SK-N-SH (cell line): ENCODE data around the gene PTGR3. TPM values are rescaled to one million over a fixed set of nuclear protein-coding genes. Genes with fewer than 3 reads are reported as not detected.

ENCODE experiments used
- CTCF ChIA-PET: fragments of 300-600, 350-600 bp; formaldehyde crosslinking; extraction: SDS; loops from one replicate; lab custom pipeline; 2021; lab: Yijun Ruan, JAX
- POLR2A ChIA-PET: fragments of 350-600 bp; sonication (Branson Sonifier 250); formaldehyde crosslinking; extraction: SDS; loops from one replicate; lab custom pipeline; 2020; ENCODE audit warnings: antibody characterized with exemption, inconsistent platforms; lab: Yijun Ruan, JAX
- DNase-seq: peaks from one replicate; pipeline ENCODE4 v3.0.0; 2012
- H2AFZ ChIP-seq: fragments of 200-600 bp; sonication (generic); 2 replicates; pipeline ENCODE4 v1.8.1; 2016; ENCODE audit warnings: antibody characterized with exemption, mild to moderate bottlenecking, low read depth
- H3F3A ChIP-seq: fragments of 200-600 bp; sonication (generic); replicated peaks from 2 replicates; pipeline ENCODE3; 2016; ENCODE audit warnings: antibody characterized with exemption, mild to moderate bottlenecking; ENCODE audit not compliant: insufficient read depth
- H3K27ac ChIP-seq, 2 experiments: fragments of 200-500 bp in 1 of 2; fragments of 200-600 bp in 1 of 2; sonication (Bioruptor generic) in 1 of 2; sonication (generic), shearing (Covaris generic) in 1 of 2; 2 replicates each; pipeline versions ENCODE4 v1.5.1 to v1.6.1; 2014 to 2016; ENCODE audit warnings: low read depth in 2 of 2, inconsistent platforms in 1 of 2, low read length in 1 of 2, mild to moderate bottlenecking in 1 of 2, mixed read lengths in 1 of 2
- H3K27me3 ChIP-seq: fragments of 200-600 bp; sonication (generic), shearing (Covaris generic); 2 replicates; pipeline ENCODE4 v1.6.1; 2016; ENCODE audit warnings: mixed run types; ENCODE audit not compliant: insufficient read depth
- H3K36me3 ChIP-seq, 2 experiments: fragments of 200-500 bp in 1 of 2; fragments of 200-600 bp in 1 of 2; sonication (Bioruptor generic) in 1 of 2; sonication (generic) in 1 of 2; replicated peaks in 1 of 2; 2 replicates each; pipeline versions ENCODE3 to v1.5.1; 2014 to 2016; ENCODE audit warnings: low read length in 1 of 2, mild to moderate bottlenecking in 1 of 2; ENCODE audit not compliant: insufficient read depth in 2 of 2, control insufficient read depth in 1 of 2
- H3K4me1 ChIP-seq, 2 experiments: fragments of 200-500 bp in 1 of 2; fragments of 200-600 bp in 1 of 2; sonication (Bioruptor generic) in 1 of 2; sonication (generic), shearing (Covaris generic) in 1 of 2; 2 replicates each; pipeline versions ENCODE4 v1.5.1 to v1.6.1; 2014 to 2016; ENCODE audit warnings: low read depth in 1 of 2, low read length in 1 of 2, mixed run types in 1 of 2; ENCODE audit not compliant: insufficient read depth in 2 of 2, control insufficient read depth in 1 of 2
- H3K4me2 ChIP-seq: fragments of 200-600 bp; sonication (generic), shearing (Covaris generic); 2 replicates; pipeline ENCODE4 v1.6.1; 2017; ENCODE audit warnings: mixed run types
- H3K4me3 ChIP-seq, 2 experiments: fragments of 200-500 bp in 1 of 2; fragments of 200-600 bp in 1 of 2; sonication (Bioruptor generic) in 1 of 2; sonication (generic), shearing (Covaris generic) in 1 of 2; 2 replicates each; pipeline versions ENCODE4 v1.5.1 to v1.8.1; 2014 to 2016; ENCODE audit warnings: low read depth in 2 of 2, inconsistent platforms in 1 of 2, low read length in 1 of 2, mild to moderate bottlenecking in 1 of 2, mixed read lengths in 1 of 2, moderate library complexity in 1 of 2
- H3K79me2 ChIP-seq: fragments of 200-600 bp; sonication (generic); 2 replicates; pipeline ENCODE4 v1.8.1; 2017; ENCODE audit warnings: mild to moderate bottlenecking; ENCODE audit not compliant: insufficient read depth
- H3K9ac ChIP-seq: fragments of 200-600 bp; sonication (generic); 2 replicates; pipeline ENCODE4 v1.6.1; 2017; ENCODE audit warnings: mixed run types
- H3K9me2 ChIP-seq: fragments of 200-600 bp; sonication (generic); 2 replicates; pipeline ENCODE4 v1.6.1; 2017; ENCODE audit warnings: mixed run types
- H3K9me3 ChIP-seq: fragments of 200-600 bp; sonication (generic); 2 replicates; pipeline ENCODE4 v1.6.1; 2017; ENCODE audit warnings: mixed run types, mild to moderate bottlenecking, moderate library complexity
- H4K20me1 ChIP-seq: fragments of 200-600 bp; sonication (generic); 2 replicates; pipeline ENCODE4 v1.6.1; 2017; ENCODE audit warnings: mild to moderate bottlenecking, mixed run types; ENCODE audit not compliant: insufficient read depth
- CHD2 ChIP-seq: fragments of 150-350 bp; IDR thresholded peaks from 2 replicates; pipeline ENCODE4 v1.6.1; 2018; ENCODE audit warnings: low read length; ENCODE audit not compliant: partially characterized antibody
- ELF1 ChIP-seq: IDR thresholded peaks from 2 replicates; pipeline ENCODE4 v1.4.0; 2012
- EP300 ChIP-seq, 2 experiments: IDR thresholded peaks; 2 replicates each; pipeline versions ENCODE4 v1.4.0 to v1.6.1; 2012; ENCODE audit warnings: borderline replicate concordance in 1 of 2, low read depth in 1 of 2, low read length in 1 of 2
- EZH2phosphoT487 ChIP-seq: fragments of 200-600 bp; sonication (generic); IDR thresholded peaks from 2 replicates; pipeline ENCODE4 v1.6.1; 2017; ENCODE audit warnings: low read depth, mixed run types, mild to moderate bottlenecking, antibody characterized with exemption, moderate library complexity, borderline replicate concordance
- FOXM1 ChIP-seq: IDR thresholded peaks from 2 replicates; pipeline ENCODE4 v1.4.0; 2012; ENCODE audit warnings: low read depth, mild to moderate bottlenecking
- GABPA ChIP-seq: IDR thresholded peaks from 2 replicates; pipeline ENCODE4 v1.4.0; 2012; ENCODE audit warnings: low read depth, mild to moderate bottlenecking
- JUND ChIP-seq: IDR thresholded peaks from 2 replicates; pipeline ENCODE4 v1.4.0; 2012
- NFIC ChIP-seq: IDR thresholded peaks from 2 replicates; pipeline ENCODE4 v1.4.0; 2012; ENCODE audit warnings: borderline replicate concordance
- NRF1 ChIP-seq: IDR thresholded peaks from 2 replicates; pipeline ENCODE4 v1.6.1; 2012; ENCODE audit warnings: low read depth, mild to moderate bottlenecking, low read length
- POLR2AphosphoS5 ChIP-seq: IDR thresholded peaks from 2 replicates; pipeline ENCODE4 v1.6.1; 2012; ENCODE audit warnings: low read depth, low read length
- RAD21 ChIP-seq: IDR thresholded peaks from 2 replicates; pipeline ENCODE4 v1.6.1; 2012; ENCODE audit warnings: mild to moderate bottlenecking, low read length
- REST ChIP-seq: IDR thresholded peaks from 2 replicates; pipeline ENCODE4 v1.6.1; 2012; ENCODE audit warnings: mild to moderate bottlenecking, low read depth, low read length, moderate library complexity
- RXRA ChIP-seq: IDR thresholded peaks from 2 replicates; pipeline ENCODE4 v1.4.0; 2012; ENCODE audit warnings: low read depth, mild to moderate bottlenecking, borderline replicate concordance
- SIN3A ChIP-seq: IDR thresholded peaks from 2 replicates; pipeline ENCODE4 v1.6.1; 2012; ENCODE audit warnings: low read depth, mild to moderate bottlenecking, low read length, moderate library complexity, borderline replicate concordance
- TAF1 ChIP-seq: IDR thresholded peaks from 2 replicates; pipeline ENCODE4 v1.6.1; 2012; ENCODE audit warnings: low read depth, mild to moderate bottlenecking, low read length, moderate library complexity, borderline replicate concordance
- whole genome bisulfite sequencing: methylation state at CpG from one replicate; pipeline ENCODE4 v1.1.6; 2017; ENCODE audit warnings: low lambda C conversion rate; 5-methylcytosine and 5-hydroxymethylcytosine counted together
- polyA plus RNA-seq, 3 experiments: library from polyadenylated mRNA; depleted of rRNA; stranded (reverse); fragments of >200 nt; gene quantifications; 2 replicates each; pipeline ENCODE4 v1.2.3, GENCODE V29; 2012
- TF ChIP-seq, protein P1 (sequence below): fragments of 150-350 bp; IDR thresholded peaks from 2 replicates; pipeline ENCODE4 v1.6.1; 2016; ENCODE audit warnings: mild to moderate bottlenecking, low read depth, low read length
- TF ChIP-seq, protein P2 (sequence below): IDR thresholded peaks from 2 replicates; pipeline ENCODE4 v1.4.0; 2012; ENCODE audit warnings: low read depth

Gene PTGR3
- 20.7 and 27.1 TPM in 2 replicates for polyA plus RNA-seq (2012; rRNA removed)
- 21.0 and 23.2 TPM in 2 replicates for polyA plus RNA-seq (2012; cell fraction: cytosol; rRNA removed)
- polyA plus RNA-seq (2012; cell fraction: nucleus; rRNA removed) = 39.3 and 40.7 TPM in 2 replicates

DNA sequence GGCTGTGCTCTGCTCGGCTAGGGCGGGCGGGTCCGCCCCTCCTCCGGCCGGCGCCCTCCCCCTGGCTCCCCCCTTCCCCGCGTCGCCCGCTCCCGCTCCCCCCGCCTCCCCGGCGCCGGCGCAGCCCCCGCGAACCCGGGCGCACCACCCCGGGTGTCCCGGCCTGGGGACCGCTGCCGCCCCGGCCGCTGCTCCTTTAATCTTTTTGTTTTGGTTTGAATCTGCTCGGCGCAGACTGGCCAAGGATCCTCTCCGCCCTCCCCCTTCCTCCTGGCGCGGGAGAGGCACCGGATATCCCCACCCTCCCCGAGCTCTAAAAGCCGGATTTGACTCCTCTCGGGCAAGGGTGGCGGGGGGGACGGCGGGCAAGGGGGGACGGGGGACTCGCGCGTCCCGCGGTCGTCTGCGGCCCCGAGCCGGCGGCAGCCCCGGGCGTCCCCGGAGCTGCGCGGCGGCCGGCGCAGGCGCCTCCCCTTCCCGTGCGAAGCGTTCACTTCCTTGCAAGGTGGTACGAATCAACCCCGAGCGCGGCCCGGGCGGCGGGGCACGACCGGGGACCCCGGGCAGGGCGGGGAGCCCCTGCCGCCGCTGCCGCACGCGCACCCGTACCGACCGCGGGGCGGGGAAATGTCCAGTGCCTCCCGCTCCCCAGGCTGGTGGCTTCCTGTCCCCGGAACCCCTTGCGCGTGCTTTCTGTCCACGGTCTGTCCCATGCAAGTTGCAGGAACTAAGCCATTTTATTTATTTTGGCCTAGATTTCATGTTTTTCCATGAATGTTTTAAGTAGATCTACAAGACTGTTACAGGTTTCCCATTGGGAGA is at the start of gene PTGR3:
Gene PTGR3 (minus strand): TSS at position 11 of the 822 bp plus-strand sequence. CDS start 81 bp downstream, outside the sequence.
- CTCF ChIA-PET = interaction anchor here (0.9 to 2.4 kb wide), 6 partner anchors 33 to 270 kb away, joined by 3 to 10 read pairs (median 4); no protein-coding TSS in a partner anchor
- H3K27me3 ChIP-seq = no peaks in the 10 kb centered on the region
- H2AFZ ChIP-seq = peak within 1 kb of the TSS; percentile 95

More for the DNA sequence above, at the start of gene PTGR3:
- no peaks in the 10 kb centered on the region for H3K9me3 ChIP-seq
- H3F3A ChIP-seq = peaks cover 20% of the 10 kb centered on the region
- WGBS = 0% methylated on average over 12 of the region's 88 CpGs
- H3K4me2 ChIP-seq = peak within 1 kb of the TSS; percentile 95
- H3K4me3 ChIP-seq = peak within 1 kb of the TSS; percentile 90 to 98
- H3K79me2 ChIP-seq = peaks cover 62% of the 10 kb centered on the region
- peak; percentile 93 for DNase-seq
- no peaks in the 10 kb centered on the region for H3K36me3 ChIP-seq
- H4K20me1 ChIP-seq = peaks cover 11% of the 10 kb centered on the region
- TF ChIP-seq TAF1 (peak; percentile 59), FOXM1 (peak; percentile 83; the same call in 1 of the 2 replicates), RAD21 (no peak), JUND (no peak), EZH2phosphoT487 (no peak), NRF1 (peak; percentile 63), POLR2AphosphoS5 (no peak; the same call in none of the 2 replicates), ELF1 (peak; percentile 31; the same call in 1 of the 2 replicates), CHD2 (no peak), SIN3A (peak; percentile 47; the same call in 1 of the 2 replicates), EP300 (IDR thresholded peaks at IDR 0.05; ENCODE audit: borderline replicate concordance in 1 of 2, low read depth in 1 of 2, low read length in 1 of 2) (peak in 1 of 2 experiments; percentile 5; a peak in 1 of 4 replicates), RXRA (0 out of 2 replicates have a peak, but pooled peaks have one; percentile 36), GABPA (peak; percentile 50), NFIC (no peak), REST (no peak)
- TF ChIP-seq, protein P1, sequence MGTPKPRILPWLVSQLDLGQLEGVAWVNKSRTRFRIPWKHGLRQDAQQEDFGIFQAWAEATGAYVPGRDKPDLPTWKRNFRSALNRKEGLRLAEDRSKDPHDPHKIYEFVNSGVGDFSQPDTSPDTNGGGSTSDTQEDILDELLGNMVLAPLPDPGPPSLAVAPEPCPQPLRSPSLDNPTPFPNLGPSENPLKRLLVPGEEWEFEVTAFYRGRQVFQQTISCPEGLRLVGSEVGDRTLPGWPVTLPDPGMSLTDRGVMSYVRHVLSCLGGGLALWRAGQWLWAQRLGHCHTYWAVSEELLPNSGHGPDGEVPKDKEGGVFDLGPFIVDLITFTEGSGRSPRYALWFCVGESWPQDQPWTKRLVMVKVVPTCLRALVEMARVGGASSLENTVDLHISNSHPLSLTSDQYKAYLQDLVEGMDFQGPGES = no peak
- TF ChIP-seq, protein P2, sequence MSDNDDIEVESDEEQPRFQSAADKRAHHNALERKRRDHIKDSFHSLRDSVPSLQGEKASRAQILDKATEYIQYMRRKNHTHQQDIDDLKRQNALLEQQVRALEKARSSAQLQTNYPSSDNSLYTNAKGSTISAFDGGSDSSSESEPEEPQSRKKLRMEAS = no peak
- peaks cover 19 to 33% of the 10 kb centered on the region in 2 experiments; a peak in 3 of 4 replicates for H3K4me1 ChIP-seq
- peak within 1 kb of the TSS; percentile 82 to 97 for H3K27ac ChIP-seq
- H3K9ac ChIP-seq = peak within 1 kb of the TSS; percentile 84
- no peaks in the 10 kb centered on the region for H3K9me2 ChIP-seq
- POLR2A ChIA-PET = no interaction called here
